ENCODE measurements around the gene AMACR. TPM values are rescaled to one million over a fixed set of nuclear protein-coding genes. Genes with fewer than 3 reads are reported as not detected.

The AMACR gene
- polyA plus RNA-seq, 1 donor from 2014 or later, result 28.5 TPM

DNA sequence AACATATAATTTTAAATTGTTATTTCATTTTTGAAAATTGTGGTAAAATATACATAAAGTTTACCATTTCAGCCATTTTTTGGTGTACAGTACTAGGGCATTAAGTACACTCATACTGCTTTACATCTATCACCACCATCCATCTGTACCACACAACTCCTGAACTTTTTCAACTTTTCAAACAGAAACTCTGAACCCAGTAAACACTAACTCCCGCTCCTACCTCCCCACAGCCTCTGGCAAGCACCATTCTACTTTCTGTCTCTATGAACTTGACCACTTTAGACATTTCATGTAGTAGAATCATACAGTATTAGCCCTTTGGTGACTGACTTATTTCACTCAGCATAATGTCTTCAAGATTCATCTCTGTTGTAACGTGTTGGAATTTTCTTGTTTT is 15.0 kb downstream of the AMACR start:
- Histone ChIP-seq H3F3A (ENCODE audit: insufficient read depth, low read length, poor library complexity, severe bottlenecking) (no peaks in the 10 kb centered on the region), H3K27me3 (ENCODE audit: insufficient read depth, low read depth, low read length) (no peaks in the 10 kb centered on the region), H2AFZ (ENCODE audit: low read depth, low read length) (no peak overlapping the region), H3K36me3 (ENCODE audit: insufficient read depth, low read length) (peaks cover 7% of the 10 kb centered on the region), H4K20me1 (ENCODE audit: insufficient read depth) (no peaks in the 10 kb centered on the region), H3K4me2 (ENCODE audit: low read length) (no peak overlapping the region), H3K79me2 (replicated peaks; ENCODE audit: insufficient read depth, low read length) (no peaks in the 10 kb centered on the region), H3K27ac (ENCODE audit: low read length) (no peak overlapping the region), H3K4me3 (ENCODE audit: low read length) (no peak overlapping the region), H3K9ac (ENCODE audit: low read length) (no peak overlapping the region), H3K9me3 (ENCODE audit: low read length) (no peaks in the 10 kb centered on the region), H3K9me2 (ENCODE audit: insufficient read depth, low read length) (no peaks in the 10 kb centered on the region)
- TF ChIP-seq MXI1 (conservative IDR thresholded peaks at IDR 0.05; ENCODE audit: poor library complexity, severe bottlenecking) (no peak), SMC3 (conservative IDR thresholded peaks at IDR 0.05; ENCODE audit: poor library complexity) (no peak), TAF1 (IDR thresholded peaks at IDR 0.05; ENCODE audit: low read depth) (no peak), EZH2 (IDR thresholded peaks at IDR 0.05; ENCODE audit: borderline replicate concordance, insufficient read depth, low read length, poor library complexity, severe bottlenecking) (no peak), RAD21 (conservative IDR thresholded peaks at IDR 0.05) (no peak), EP300 (conservative IDR thresholded peaks at IDR 0.05; ENCODE audit: poor library complexity, severe bottlenecking) (no peak), POLR2AphosphoS5 (IDR thresholded peaks at IDR 0.05) (no peak)
- TF ChIP-seq, protein P1, sequence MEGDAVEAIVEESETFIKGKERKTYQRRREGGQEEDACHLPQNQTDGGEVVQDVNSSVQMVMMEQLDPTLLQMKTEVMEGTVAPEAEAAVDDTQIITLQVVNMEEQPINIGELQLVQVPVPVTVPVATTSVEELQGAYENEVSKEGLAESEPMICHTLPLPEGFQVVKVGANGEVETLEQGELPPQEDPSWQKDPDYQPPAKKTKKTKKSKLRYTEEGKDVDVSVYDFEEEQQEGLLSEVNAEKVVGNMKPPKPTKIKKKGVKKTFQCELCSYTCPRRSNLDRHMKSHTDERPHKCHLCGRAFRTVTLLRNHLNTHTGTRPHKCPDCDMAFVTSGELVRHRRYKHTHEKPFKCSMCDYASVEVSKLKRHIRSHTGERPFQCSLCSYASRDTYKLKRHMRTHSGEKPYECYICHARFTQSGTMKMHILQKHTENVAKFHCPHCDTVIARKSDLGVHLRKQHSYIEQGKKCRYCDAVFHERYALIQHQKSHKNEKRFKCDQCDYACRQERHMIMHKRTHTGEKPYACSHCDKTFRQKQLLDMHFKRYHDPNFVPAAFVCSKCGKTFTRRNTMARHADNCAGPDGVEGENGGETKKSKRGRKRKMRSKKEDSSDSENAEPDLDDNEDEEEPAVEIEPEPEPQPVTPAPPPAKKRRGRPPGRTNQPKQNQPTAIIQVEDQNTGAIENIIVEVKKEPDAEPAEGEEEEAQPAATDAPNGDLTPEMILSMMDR (IDR thresholded peaks at IDR 0.05; ENCODE audit: poor library complexity, severe bottlenecking), result no peak
- TF ChIP-seq, protein P2, sequence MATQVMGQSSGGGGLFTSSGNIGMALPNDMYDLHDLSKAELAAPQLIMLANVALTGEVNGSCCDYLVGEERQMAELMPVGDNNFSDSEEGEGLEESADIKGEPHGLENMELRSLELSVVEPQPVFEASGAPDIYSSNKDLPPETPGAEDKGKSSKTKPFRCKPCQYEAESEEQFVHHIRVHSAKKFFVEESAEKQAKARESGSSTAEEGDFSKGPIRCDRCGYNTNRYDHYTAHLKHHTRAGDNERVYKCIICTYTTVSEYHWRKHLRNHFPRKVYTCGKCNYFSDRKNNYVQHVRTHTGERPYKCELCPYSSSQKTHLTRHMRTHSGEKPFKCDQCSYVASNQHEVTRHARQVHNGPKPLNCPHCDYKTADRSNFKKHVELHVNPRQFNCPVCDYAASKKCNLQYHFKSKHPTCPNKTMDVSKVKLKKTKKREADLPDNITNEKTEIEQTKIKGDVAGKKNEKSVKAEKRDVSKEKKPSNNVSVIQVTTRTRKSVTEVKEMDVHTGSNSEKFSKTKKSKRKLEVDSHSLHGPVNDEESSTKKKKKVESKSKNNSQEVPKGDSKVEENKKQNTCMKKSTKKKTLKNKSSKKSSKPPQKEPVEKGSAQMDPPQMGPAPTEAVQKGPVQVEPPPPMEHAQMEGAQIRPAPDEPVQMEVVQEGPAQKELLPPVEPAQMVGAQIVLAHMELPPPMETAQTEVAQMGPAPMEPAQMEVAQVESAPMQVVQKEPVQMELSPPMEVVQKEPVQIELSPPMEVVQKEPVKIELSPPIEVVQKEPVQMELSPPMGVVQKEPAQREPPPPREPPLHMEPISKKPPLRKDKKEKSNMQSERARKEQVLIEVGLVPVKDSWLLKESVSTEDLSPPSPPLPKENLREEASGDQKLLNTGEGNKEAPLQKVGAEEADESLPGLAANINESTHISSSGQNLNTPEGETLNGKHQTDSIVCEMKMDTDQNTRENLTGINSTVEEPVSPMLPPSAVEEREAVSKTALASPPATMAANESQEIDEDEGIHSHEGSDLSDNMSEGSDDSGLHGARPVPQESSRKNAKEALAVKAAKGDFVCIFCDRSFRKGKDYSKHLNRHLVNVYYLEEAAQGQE (IDR thresholded peaks at IDR 0.05; ENCODE audit: borderline replicate concordance), result no peak

DNA sequence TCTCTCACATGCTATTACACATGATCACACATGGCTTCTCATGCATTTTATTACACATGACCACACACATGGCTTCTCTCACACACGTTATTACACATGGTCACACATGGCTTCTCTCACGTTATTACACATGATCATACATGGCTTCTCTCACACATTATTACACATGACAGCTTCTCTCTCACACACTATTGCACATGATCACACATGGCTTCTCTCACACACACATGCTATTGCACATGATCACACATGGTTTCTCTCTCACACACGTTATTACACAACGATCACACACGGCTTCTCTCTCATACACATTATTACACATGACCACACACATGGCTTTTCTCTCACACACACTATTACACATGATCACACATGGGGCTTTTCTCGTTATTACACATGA is 22.4 kb downstream of the AMACR start:
- Histone ChIP-seq H2AFZ (ENCODE audit: low read depth, low read length) (no peak overlapping the region), H3K9me2 (ENCODE audit: insufficient read depth, low read length) (no peaks in the 10 kb centered on the region), H3K4me3 (ENCODE audit: low read length) (no peak overlapping the region), H3K27me3 (ENCODE audit: insufficient read depth, low read depth, low read length) (no peaks in the 10 kb centered on the region), H3K9me3 (ENCODE audit: low read length) (no peaks in the 10 kb centered on the region), H3K79me2 (replicated peaks; ENCODE audit: insufficient read depth, low read length) (no peaks in the 10 kb centered on the region), H3K9ac (ENCODE audit: low read length) (no peak overlapping the region), H3K27ac (ENCODE audit: low read length) (no peak overlapping the region), H3K36me3 (ENCODE audit: insufficient read depth, low read length) (peaks cover 16% of the 10 kb centered on the region), H4K20me1 (ENCODE audit: insufficient read depth) (no peaks in the 10 kb centered on the region), H3K4me2 (ENCODE audit: low read length) (no peak overlapping the region), H3F3A (ENCODE audit: insufficient read depth, low read length, poor library complexity, severe bottlenecking) (no peaks in the 10 kb centered on the region)
- TF ChIP-seq RAD21 (conservative IDR thresholded peaks at IDR 0.05) (no peak), EZH2 (IDR thresholded peaks at IDR 0.05; ENCODE audit: borderline replicate concordance, insufficient read depth, low read length, poor library complexity, severe bottlenecking) (no peak), POLR2AphosphoS5 (IDR thresholded peaks at IDR 0.05) (no peak), EP300 (conservative IDR thresholded peaks at IDR 0.05; ENCODE audit: poor library complexity, severe bottlenecking) (no peak)
- TF ChIP-seq, protein P1 (IDR thresholded peaks at IDR 0.05; ENCODE audit: poor library complexity, severe bottlenecking), result no peak
